GM18508 (cell line): ENCODE data around the gene SRRT.
"Not testable (repeated sequence)": the region's sequence is repeated elsewhere in the genome, so short reads cannot be mapped to it uniquely, and the experiment has no call there.

ENCODE experiments used
- ATAC-seq: cut with Tn5 transposase; IDR thresholded peaks from one replicate; pipeline ENCODE4 v1.9.1; 2021; ENCODE audit warnings: moderate number of reproducible peaks; ENCODE audit not compliant: insufficient read depth, unreplicated experiment

SRRT gene

DNA sequence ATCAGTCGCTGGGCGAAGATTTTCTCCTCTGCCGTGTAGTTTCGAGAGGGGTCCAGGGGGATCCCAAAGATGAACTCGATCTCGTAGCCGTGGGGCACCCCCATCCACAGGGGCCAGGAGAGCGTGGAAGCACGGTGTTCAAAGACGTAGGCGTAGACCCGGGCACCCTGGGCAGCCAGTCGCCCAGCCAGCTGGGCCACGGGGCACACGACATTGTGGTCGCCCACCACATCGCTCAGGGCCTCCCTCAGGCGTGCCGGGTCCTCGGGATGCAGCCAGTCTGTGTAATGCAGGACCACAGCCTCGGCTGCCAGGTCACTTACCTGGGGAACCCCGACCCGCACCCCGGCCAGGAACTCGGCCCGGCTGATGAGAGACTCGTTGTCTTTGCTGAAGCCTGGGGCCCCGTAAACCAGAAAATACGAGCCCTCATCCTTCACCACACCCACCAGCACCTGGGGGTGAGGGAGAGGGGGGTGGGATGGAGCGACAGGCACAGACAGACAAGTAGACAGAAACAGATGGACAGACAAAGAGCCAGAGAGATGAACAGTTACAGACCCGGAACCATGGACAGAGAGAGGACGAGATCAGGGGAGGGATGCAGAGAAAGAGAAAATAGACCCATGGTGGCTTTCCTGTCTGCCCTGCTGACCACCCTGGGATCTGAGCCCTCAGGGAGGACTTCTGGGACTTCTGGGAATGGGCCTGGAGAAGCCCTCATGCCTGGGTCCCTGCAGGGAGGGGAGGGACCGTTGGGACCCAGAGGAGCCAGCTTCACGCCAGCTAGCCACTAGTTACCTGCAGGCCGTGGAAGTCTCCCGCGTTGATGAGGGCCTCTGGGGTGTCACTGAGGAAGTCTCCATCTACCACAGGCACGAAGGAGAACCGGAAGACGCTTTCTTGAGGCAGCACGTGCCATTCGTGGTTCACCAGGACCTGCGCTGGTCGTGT is 17.7 kb downstream of the SRRT start:
- no peak for ATAC-seq

DNA sequence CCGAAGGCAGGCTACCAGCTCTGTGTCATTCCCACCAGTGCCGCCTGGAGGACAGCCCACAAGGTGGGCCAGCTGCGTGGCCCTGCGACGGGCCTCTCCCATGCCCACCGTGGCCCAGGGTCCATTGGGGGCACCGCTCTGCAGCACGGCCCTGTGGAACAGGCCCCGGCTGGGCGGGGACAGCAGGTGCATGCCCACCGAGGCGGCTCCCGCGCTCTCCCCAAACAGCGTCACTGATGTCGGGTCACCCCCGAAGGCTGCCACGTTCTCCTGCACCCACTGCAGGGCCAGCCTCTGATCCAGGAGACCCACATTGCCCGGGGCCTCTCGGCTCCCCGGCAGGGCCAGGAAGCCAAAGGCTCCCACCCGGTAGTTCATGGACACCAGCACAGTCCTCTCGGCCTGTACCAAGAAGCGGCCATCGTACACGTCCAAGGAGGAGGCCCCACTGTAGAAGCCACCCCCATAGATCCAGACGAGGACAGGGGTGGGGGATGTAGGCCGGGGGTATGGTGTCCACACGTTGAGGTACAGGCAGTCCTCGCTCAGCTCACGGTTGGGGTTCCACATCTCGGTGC is 18.5 kb downstream of the SRRT start:
- ATAC-seq: no peak

DNA sequence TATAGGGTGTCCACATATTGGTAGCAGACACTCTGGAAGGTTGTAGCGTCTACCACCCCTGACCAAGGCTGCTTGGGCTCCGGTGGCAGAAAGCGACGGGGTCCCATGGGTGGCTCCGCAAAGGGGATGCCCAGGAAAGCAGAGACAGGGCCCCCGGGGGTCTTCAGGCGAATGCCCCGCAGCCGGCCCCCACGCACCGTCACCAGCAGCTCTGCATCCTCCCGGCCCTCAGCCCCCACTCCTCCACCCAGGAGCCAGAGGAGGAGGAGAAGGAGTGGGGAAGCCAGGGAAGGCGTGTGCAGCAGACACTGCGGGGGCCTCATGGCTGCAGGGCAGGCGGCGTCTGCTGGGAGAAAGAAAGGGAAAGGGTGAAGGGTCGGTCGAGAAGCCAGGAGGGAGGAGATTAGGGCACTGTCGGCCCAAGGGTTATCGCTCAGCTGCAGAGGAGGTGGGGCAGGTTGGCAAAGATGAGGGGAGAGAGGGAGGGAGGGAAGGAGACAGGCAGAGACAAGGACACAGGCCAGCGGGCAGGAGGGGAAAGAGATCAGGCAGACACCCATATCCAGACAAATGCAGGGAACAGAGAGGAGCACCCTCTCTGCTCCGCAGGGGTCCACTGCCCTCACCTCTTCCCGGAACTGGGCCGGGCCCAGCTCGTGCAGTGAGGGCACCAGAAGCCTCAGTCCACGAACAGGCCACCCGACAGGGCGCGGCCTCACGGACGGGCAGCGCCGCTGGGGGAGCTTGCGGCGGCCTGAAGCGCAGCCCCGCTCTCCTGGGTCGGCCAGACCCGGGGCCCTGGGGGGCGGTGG is 19.2 kb downstream of the SRRT start:
- ATAC-seq: no peak

DNA sequence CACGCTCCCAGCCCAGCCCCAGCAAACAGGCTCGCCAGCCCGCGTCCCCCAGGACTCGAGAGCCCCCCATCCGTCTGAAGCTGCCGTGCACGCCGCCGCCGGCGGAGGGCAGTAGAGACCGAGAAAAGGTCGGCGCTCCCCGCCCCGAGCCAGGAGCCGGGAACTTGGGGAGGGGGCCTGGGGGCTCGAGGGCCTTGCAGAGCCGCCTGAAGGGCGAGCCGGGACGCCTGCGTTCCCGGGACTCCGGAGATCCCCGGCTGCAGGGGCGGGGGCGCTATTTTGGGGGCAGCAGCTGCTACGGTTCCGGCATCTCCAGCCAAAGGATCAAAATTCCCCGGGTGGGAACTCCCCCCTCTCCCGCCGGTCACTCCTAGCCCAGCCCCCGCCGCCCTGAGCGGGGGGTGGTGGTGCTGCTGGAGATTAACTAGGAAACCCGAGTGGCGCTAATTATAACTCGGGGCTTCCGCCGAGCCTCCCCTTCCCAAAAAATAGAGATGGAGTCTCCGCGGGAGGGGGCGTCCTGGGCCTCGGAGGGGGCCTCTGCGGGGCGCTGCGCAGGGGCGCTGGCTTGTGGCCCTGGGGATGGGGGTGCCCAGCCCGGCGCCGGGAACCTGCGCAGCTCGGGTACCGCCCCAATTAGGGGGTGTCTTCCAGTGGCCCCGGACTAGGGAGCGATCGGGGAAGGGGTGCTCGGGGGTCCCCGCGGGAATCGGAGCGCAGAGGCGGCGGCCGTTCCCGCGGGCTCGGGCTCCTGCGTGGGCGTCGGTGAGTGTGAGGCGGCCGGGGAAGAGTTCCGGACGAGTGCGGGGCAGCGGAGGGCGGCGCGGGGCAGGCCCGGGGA is 20.2 kb downstream of the SRRT start:
- ATAC-seq: no peak

DNA sequence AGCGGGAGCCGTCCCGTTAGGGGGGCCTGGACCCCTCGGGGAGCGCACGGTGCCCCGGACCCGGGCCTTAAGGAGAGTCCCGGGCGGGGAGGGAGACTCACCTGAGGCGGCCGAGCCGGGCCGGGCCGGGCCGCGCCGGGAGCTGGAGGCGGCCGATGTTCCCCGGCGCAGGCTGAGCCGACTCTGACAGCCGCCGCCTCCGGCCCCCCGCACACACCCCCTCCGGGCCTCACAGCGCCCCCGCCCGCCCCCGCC is 20.7 kb downstream of the SRRT start, which contains the start of gene ACHE:
Gene ACHE (minus strand): TSS at position 188 of the 255 bp plus-strand sequence. CDS start 1,656 bp downstream, outside the sequence.
- ATAC-seq: no peak

DNA sequence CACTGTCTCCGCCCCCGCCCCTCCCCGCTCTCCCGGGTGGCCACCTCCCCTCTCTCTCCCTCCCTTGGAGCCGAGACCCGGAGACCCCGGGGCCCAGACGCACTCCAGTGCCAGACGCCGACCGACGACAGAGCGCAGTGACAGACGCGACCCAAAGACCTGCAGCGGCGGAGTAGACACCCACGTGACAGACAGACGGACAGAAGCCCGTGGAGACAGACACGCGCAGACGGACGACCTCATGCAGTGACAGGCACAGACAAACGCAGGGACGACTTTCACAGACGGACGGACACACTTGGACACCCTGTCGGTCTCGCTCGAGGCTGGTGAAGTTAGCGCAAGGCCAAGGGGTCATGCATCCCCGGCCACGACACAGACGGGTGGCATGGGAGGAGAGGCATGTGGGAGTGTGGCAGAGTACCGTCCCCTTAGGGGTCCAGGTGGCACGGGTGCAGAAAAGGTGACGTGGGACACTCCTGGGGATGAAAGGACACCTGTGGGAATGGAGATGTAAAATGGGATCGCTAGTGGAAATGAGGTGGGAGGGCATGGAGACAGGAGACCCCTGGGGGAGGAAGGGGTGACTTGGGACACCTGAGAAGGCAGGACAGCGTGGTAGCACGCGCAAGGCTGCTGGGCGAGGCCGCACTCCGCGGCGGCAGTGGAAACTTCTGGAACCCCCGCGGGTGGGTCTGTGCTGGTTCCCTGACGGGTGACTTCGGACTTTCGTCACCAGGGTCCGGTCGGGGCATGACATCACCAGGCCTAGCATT is 21.2 kb downstream of the SRRT start:
- no peak for ATAC-seq

DNA sequence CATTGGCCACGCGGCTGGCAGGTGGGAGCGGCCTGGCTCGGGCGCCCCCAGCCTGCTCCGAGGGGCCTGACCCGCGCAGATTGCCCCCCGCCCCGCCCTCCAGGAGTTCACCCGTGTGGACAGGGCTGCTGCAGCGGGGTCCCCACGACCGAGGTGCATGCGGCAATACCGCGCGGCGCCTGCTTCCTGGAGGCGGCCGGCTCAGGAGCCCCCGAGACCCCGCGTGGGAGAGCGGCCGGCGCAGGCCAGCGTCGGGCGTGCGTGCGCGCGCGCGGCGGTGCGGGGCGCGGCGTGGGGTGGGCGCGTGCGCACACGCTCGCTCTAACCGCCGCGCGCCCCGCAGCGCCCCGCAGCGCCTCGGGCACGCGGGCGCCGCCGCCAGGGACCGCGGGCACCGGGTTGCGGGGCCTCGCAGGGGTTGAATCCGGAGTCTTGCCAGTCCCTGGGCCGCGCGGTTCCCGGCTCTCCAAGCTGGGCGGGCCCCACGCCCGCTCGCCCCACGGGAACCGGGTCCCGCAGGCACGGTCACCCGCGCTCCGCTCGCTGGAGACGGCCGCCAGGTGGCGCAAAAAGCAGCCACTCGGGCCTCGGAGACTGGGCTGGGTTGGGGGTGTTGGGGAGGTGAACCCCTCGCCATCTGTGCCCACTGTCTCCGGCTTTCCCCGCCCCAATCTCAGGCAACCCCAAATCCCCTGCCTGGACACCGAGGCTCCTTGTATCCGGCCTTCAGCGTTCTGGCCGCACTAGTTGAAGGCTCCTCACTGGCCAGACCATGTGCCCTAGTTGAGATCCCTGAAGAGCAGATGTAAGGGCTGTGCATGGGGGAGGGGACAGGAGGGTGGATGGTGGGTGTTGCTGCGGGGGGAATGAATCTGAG is 22.1 kb downstream of the SRRT start:
- no peak for ATAC-seq

DNA sequence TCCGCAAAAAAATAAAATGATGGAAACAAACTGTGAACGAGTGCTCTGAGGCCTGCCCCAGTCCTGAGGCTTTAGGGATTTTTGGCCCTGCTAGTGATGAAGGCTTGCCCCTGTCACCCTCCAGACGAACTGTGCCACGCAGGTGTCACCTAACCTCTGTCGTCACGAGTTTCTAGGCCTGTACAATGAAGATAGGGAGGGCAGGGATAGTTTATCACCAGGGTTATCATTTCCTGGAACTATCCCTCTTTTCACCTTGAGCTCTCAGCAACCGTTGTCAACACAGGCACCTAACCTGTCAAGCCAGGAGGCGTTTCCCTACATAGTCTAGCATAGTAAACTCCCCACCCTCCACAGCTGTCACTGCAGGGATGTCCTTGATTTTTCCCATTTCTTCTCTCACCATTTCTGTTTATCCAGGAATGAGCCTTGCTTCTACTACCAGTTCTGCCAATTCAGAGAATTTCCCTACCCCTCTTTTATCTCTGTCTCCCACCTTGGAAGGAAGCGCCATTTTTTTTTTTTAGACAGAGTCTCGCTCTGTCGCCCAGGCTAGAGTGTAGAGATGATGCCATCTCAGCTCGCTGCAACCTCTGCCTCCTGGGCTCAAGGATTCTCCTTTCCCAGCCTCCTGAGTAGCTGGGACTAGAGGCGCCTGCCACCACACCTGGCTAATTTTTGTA is 23.0 kb downstream of the SRRT start:
- ATAC-seq: no peak

DNA sequence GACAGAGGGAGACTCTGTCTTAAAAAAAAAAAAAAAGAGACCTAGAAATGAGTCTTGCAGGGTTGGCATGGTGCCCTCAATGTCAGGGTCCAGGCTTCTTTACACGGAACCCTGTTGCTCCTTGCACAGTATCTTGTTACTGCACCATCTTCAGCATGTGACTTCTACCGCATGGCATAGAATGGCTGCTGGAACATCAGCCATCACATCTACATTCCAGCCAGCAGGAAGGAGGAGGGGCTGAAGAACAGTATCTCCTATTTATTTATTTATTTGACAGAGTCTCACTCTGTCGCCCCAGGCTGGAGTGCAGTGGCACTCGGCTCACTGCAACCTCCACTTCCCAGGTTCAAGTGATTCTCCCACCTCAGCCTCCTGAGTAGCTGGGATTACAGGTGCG is 24.5 kb downstream of the SRRT start:
- ATAC-seq: no peak

DNA sequence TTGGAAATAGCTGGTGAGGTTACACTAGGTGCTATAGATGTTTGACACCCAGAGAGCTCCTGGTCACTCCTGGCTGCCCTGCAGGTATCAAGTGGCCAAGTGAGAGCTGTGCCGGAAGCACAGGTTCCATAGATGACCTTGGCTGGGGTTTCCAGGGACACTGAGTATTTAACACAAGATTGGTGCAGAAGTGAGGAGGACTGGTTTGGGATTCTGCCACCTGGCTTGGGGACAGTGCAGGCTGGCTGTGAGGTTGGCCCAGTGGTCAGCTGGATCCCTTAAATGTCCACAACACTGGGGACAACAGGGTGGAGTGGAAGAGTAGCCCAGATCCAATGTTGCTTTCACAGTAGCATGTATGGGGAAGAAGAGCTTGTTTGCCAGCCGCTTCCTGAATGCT is 26.1 kb downstream of the SRRT start:
- ATAC-seq: no peak

DNA sequence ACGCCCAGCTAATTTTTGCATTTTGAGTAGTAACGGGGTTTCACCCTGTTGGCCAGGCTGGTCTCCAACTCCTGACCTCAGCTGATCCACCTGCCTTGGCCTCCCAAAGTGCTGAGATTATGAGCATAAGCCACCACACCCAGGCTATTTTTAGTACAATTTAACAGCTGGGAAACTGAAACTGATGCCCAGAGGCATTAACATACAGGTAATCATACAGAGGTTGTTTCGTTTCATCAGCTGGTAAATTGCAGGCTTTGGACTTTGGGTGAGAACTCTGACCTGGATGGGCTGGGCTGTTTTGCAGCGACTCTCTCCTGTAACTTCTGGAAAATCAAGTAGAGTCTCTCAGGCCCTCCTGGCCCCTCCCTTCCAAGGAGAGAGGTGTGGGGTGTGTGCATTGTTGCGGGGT is 27.0 kb downstream of the SRRT start:
- no peak for ATAC-seq

DNA sequence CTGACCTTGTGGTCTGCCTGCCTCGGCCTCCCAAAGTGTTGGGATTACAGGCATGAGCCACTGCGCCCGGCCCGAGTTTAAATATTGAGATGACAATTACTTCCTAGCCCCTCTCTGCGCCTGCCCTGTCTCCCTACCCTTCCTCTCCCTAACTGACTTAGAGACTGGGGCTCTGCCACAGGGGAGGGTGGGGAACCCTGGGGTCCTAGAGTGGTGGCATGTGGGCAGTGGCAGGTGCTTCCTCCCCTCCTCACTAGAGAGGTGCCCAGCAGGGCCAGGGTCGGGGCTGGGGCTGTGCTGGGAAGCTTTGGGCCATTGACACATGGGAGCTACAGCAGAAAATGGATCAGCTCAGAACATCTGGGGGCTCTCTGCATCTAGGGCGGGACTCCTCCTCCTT is 27.7 kb downstream of the SRRT start:
- ATAC-seq: no peak

DNA sequence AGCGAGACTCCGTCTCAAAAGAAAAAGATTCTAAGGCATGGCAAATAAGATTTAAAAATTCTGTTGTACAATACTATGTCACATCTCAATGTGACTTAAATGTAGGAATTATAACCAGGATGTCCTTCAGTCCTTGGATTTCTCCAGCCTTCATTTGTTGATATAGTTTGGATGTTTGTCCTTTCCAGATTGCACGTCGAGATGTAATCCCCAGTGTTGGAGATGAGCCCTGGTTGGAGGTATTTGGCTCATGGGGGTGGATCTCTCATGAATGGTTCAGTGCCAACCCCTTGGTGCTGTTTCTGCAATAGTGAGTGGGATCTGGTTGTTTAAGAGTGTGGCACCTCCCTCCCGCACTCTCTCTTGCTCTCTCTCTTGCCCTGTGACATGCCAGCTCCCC is 33.6 kb downstream of the SRRT start:
- ATAC-seq: no peak

DNA sequence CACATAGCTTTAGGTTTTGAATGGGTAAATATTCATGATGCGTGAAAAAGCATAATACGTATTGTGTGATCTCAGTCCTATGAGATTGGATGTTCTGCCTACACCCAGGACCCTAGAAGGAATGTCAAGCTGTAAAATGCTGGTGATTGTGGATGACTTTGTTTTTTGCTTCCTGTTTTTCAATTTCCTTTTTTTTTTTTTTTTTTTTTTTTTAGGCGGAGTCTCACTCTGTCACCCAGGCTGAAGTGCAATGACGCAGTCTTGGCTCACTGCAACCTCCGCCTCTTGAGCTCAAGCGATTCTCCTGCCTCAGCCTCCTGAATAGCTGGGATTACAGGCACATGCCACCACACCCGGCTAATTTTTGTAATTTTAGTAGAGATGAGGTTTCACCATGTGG is 35.5 kb downstream of the SRRT start:
- ATAC-seq: not testable (repeated sequence)

DNA sequence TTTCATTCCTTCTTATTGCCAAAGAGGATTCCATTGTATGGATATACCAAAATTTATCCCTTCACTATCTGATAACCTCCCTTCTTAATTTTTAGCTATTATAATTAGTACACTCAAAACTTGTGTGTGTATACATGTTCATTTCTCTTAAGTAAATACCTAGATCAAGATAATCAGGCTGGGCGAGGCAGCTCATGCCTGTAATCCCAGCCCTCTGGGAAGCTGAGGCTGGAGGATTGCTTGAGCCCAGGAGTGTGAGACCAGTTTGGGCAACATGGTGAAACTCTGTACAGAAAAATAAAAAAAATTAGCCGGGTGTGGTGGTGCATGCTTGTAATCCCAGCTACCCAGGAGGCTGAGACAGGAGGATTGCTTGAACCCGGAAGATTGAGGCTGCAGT is 36.6 kb downstream of the SRRT start:
- no peak for ATAC-seq

DNA sequence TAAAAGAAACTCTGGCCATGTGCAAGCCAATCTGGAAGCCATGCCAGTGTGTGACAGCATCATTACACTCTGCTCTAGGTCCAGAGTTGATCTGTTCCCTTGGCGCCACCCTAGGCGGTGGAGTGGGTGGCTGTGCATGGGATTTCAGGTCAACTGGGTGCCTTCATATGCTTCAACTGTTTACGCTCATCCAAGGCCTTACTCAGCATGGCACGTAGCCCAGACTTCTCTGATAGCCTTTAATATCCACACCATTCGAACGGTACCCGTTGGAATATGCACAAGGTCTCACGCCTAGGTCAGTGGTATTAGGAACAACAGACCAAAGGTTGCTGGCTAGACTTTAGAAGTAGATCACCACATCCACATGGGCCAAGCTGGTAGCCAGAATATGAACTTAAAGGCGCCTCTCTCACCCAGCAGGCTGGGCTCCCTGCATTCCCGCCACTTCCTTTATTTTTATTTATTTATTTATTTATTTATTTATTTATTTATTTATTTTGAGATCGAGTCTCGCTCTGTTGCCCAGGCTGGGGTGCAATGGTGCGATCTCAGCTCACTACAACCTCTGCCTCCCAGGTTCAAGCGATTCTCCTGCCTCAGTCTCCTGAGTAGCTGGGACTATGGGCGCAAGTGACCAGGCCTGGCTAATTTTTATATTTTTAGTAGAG is 39.4 kb downstream of the SRRT start:
- ATAC-seq: no peak

DNA sequence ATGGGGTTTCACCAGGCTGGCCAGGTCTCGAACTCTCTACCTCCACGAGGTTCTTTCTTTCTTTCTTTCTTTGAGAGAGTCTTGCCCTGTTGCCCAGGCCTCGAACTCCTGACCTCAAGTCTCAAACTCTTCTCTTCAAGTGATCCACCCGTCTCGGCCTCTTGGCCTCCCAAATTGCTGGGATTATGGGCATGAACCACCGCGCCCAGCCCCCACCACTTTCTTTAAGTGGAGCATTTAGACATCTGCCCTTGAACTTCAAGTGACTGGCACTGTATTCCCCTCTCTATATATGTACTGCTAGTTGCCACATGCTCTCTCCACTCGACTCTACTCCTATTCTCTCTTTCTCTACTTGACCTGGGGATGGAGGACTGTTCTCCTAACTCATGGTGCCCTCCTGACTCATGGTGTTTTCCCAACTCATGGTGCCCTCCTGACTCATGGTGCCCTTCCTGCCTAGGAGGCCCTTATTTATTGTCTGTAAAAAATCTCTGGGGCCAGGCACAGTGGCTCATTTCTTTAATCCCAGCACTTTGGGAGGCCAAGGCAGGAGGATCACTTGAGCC is 40.1 kb downstream of the SRRT start:
- ATAC-seq: no peak
